ENCODE results near the gene TMTC1.

The TMTC1 gene

GRCh38 chr12:29733501-29733900 is 50.2 kb downstream of the TMTC1 start:
- no peaks in the 10 kb centered on the region for H3K4me1 ChIP-seq (ENCODE audit: control insufficient read depth, insufficient read depth, low read length)

GRCh38 chr12:29733060-29733459 is 50.7 kb downstream of the TMTC1 start:
- H3K9ac ChIP-seq (ENCODE audit: low read length): no peak overlapping the region
- no peak overlapping the region for H3K4me3 ChIP-seq (ENCODE audit: low read length)
- no peaks in the 10 kb centered on the region for H3K36me3 ChIP-seq (ENCODE audit: control insufficient read depth, insufficient read depth, low read length)
- no peaks in the 10 kb centered on the region for H3K4me1 ChIP-seq (ENCODE audit: control insufficient read depth, insufficient read depth, low read length)
- no peaks in the 10 kb centered on the region for H3K9me3 ChIP-seq (ENCODE audit: control insufficient read depth, low read length)
- H3K27me3 ChIP-seq (ENCODE audit: control insufficient read depth, insufficient read depth, low read length): no peaks in the 10 kb centered on the region

More at GRCh38 chr12:29733501-29733900, 50.2 kb downstream of the TMTC1 start:
- no peaks in the 10 kb centered on the region for H3K27me3 ChIP-seq (ENCODE audit: control insufficient read depth, insufficient read depth, low read length)
- H3K9ac ChIP-seq (ENCODE audit: low read length): no peak overlapping the region
- no peaks in the 10 kb centered on the region for H3K36me3 ChIP-seq (ENCODE audit: control insufficient read depth, insufficient read depth, low read length)
- H3K4me3 ChIP-seq (ENCODE audit: low read length): no peak overlapping the region
- H3K9me3 ChIP-seq (ENCODE audit: control insufficient read depth, low read length): no peaks in the 10 kb centered on the region

GRCh38 chr12:29732593-29732992 is 51.1 kb downstream of the TMTC1 start:
- Histone ChIP-seq H3K36me3 (ENCODE audit: control insufficient read depth, insufficient read depth, low read length) (no peaks in the 10 kb centered on the region), H3K9me3 (ENCODE audit: control insufficient read depth, low read length) (no peaks in the 10 kb centered on the region), H3K4me3 (ENCODE audit: low read length) (no peak overlapping the region), H3K9ac (ENCODE audit: low read length) (no peak overlapping the region), H3K4me1 (ENCODE audit: control insufficient read depth, insufficient read depth, low read length) (no peaks in the 10 kb centered on the region), H3K27me3 (ENCODE audit: control insufficient read depth, insufficient read depth, low read length) (no peaks in the 10 kb centered on the region)

GRCh38 chr12:29732191-29732590 is 51.6 kb downstream of the TMTC1 start:
- Histone ChIP-seq H3K4me1 (ENCODE audit: control insufficient read depth, insufficient read depth, low read length) (no peaks in the 10 kb centered on the region), H3K36me3 (ENCODE audit: control insufficient read depth, insufficient read depth, low read length) (no peaks in the 10 kb centered on the region), H3K27me3 (ENCODE audit: control insufficient read depth, insufficient read depth, low read length) (no peaks in the 10 kb centered on the region), H3K4me3 (ENCODE audit: low read length) (no peak overlapping the region), H3K9me3 (ENCODE audit: control insufficient read depth, low read length) (no peaks in the 10 kb centered on the region), H3K9ac (ENCODE audit: low read length) (no peak overlapping the region)

- Histone ChIP-seq H3K36me3 (ENCODE audit: control insufficient read depth, insufficient read depth, low read length) (no peaks in the 10 kb centered on the region), H3K4me1 (ENCODE audit: control insufficient read depth, insufficient read depth, low read length) (no peaks in the 10 kb centered on the region), H3K9ac (ENCODE audit: low read length) (no peak overlapping the region), H3K4me3 (ENCODE audit: low read length) (no peak overlapping the region), H3K9me3 (ENCODE audit: control insufficient read depth, low read length) (no peaks in the 10 kb centered on the region), H3K27me3 (ENCODE audit: control insufficient read depth, insufficient read depth, low read length) (no peaks in the 10 kb centered on the region)
Observed at GRCh38 chr12:29731591-29731990, 52.2 kb downstream of the TMTC1 start.

GRCh38 chr12:29730481-29730880 is 53.3 kb downstream of the TMTC1 start:
- H3K4me3 ChIP-seq (ENCODE audit: low read length): no peak overlapping the region
- no peaks in the 10 kb centered on the region for H3K4me1 ChIP-seq (ENCODE audit: control insufficient read depth, insufficient read depth, low read length)
- no peaks in the 10 kb centered on the region for H3K9me3 ChIP-seq (ENCODE audit: control insufficient read depth, low read length)
- H3K27me3 ChIP-seq (ENCODE audit: control insufficient read depth, insufficient read depth, low read length): no peaks in the 10 kb centered on the region
- H3K36me3 ChIP-seq (ENCODE audit: control insufficient read depth, insufficient read depth, low read length): no peaks in the 10 kb centered on the region
- H3K9ac ChIP-seq (ENCODE audit: low read length): no peak overlapping the region

- H3K9me3 ChIP-seq (ENCODE audit: control insufficient read depth, low read length): no peaks in the 10 kb centered on the region
- no peak overlapping the region for H3K4me3 ChIP-seq (ENCODE audit: low read length)
- no peak overlapping the region for H3K9ac ChIP-seq (ENCODE audit: low read length)
- H3K27me3 ChIP-seq (ENCODE audit: control insufficient read depth, insufficient read depth, low read length): no peaks in the 10 kb centered on the region
- H3K4me1 ChIP-seq (ENCODE audit: control insufficient read depth, insufficient read depth, low read length): no peaks in the 10 kb centered on the region
- H3K36me3 ChIP-seq (ENCODE audit: control insufficient read depth, insufficient read depth, low read length): no peaks in the 10 kb centered on the region
Observed at GRCh38 chr12:29728030-29728429, 55.7 kb downstream of the TMTC1 start.

- Histone ChIP-seq H3K4me1 (ENCODE audit: control insufficient read depth, insufficient read depth, low read length) (no peaks in the 10 kb centered on the region), H3K36me3 (ENCODE audit: control insufficient read depth, insufficient read depth, low read length) (no peaks in the 10 kb centered on the region), H3K9ac (ENCODE audit: low read length) (no peak overlapping the region), H3K9me3 (ENCODE audit: control insufficient read depth, low read length) (no peaks in the 10 kb centered on the region), H3K4me3 (ENCODE audit: low read length) (no peak overlapping the region), H3K27me3 (ENCODE audit: control insufficient read depth, insufficient read depth, low read length) (no peaks in the 10 kb centered on the region)
Observed at GRCh38 chr12:29726741-29727348, 56.9 kb downstream of the TMTC1 start.

- Histone ChIP-seq H3K36me3 (ENCODE audit: control insufficient read depth, insufficient read depth, low read length) (no peaks in the 10 kb centered on the region), H3K4me3 (ENCODE audit: low read length) (no peak overlapping the region), H3K9me3 (ENCODE audit: control insufficient read depth, low read length) (no peaks in the 10 kb centered on the region), H3K27me3 (ENCODE audit: control insufficient read depth, insufficient read depth, low read length) (no peaks in the 10 kb centered on the region), H3K4me1 (ENCODE audit: control insufficient read depth, insufficient read depth, low read length) (no peaks in the 10 kb centered on the region), H3K9ac (ENCODE audit: low read length) (no peak overlapping the region)
Observed at GRCh38 chr12:29726321-29726692, 57.4 kb downstream of the TMTC1 start.

GRCh38 chr12:29725587-29726320 is 58.0 kb downstream of the TMTC1 start:
- no peaks in the 10 kb centered on the region for H3K9me3 ChIP-seq (ENCODE audit: control insufficient read depth, low read length)
- no peaks in the 10 kb centered on the region for H3K36me3 ChIP-seq (ENCODE audit: control insufficient read depth, insufficient read depth, low read length)
- no peak overlapping the region for H3K4me3 ChIP-seq (ENCODE audit: low read length)
- no peak overlapping the region for H3K9ac ChIP-seq (ENCODE audit: low read length)
- no peaks in the 10 kb centered on the region for H3K4me1 ChIP-seq (ENCODE audit: control insufficient read depth, insufficient read depth, low read length)
- H3K27me3 ChIP-seq (ENCODE audit: control insufficient read depth, insufficient read depth, low read length): no peaks in the 10 kb centered on the region

GRCh38 chr12:29722164-29722563 is 61.6 kb downstream of the TMTC1 start:
- Histone ChIP-seq H3K4me3 (ENCODE audit: low read length) (no peak overlapping the region), H3K36me3 (ENCODE audit: control insufficient read depth, insufficient read depth, low read length) (no peaks in the 10 kb centered on the region), H3K9ac (ENCODE audit: low read length) (no peak overlapping the region), H3K27me3 (ENCODE audit: control insufficient read depth, insufficient read depth, low read length) (no peaks in the 10 kb centered on the region), H3K4me1 (ENCODE audit: control insufficient read depth, insufficient read depth, low read length) (no peaks in the 10 kb centered on the region), H3K9me3 (ENCODE audit: control insufficient read depth, low read length) (no peaks in the 10 kb centered on the region)

- Histone ChIP-seq H3K9ac (ENCODE audit: low read length) (no peak overlapping the region), H3K27me3 (ENCODE audit: control insufficient read depth, insufficient read depth, low read length) (no peaks in the 10 kb centered on the region), H3K4me3 (ENCODE audit: low read length) (no peak overlapping the region)
Observed at GRCh38 chr12:29719381-29719780, 64.4 kb downstream of the TMTC1 start.

More at GRCh38 chr12:29719381-29719780, 64.4 kb downstream of the TMTC1 start:
- H3K36me3 ChIP-seq (ENCODE audit: control insufficient read depth, insufficient read depth, low read length): no peaks in the 10 kb centered on the region
- no peaks in the 10 kb centered on the region for H3K9me3 ChIP-seq (ENCODE audit: control insufficient read depth, low read length)
- H3K4me1 ChIP-seq (ENCODE audit: control insufficient read depth, insufficient read depth, low read length): no peaks in the 10 kb centered on the region

Data from mucosa of stomach (tissue), 1 donor.